ENCODE results near the gene DUSP7. TPM values are rescaled to one million over a fixed set of nuclear protein-coding genes. Genes with fewer than 3 reads are reported as not detected.

Gene DUSP7
- total RNA-seq, 1 experiment from 2014 or later: 16.6 TPM

GRCh38 chr3:52029535-52029934 lies 26.8 kb downstream of the DUSP7 start:
- Histone ChIP-seq H3K27ac (ENCODE audit: low read depth, low read length) (no peak overlapping the region), H3K4me1 (ENCODE audit: control insufficient read depth in 1 of 2, insufficient read depth in 2 of 2, low read length in 2 of 2) (peaks cover 4 to 15% of the 10 kb centered on the region in 2 experiments), H3K4me3 (replicated peaks in 1 of 2; ENCODE audit: low read depth in 1 of 2, low read length in 2 of 2) (no peak overlapping the region), H2AFZ (ENCODE audit: low read depth, low read length, poor library complexity, severe bottlenecking) (no peak overlapping the region), H3K9me2 (ENCODE audit: insufficient read depth) (no peaks in the 10 kb centered on the region), H3K79me2 (ENCODE audit: insufficient read depth, low read length) (no peaks in the 10 kb centered on the region), H3K4me2 (ENCODE audit: low read length) (no peak overlapping the region), H3K9ac (ENCODE audit: low read length) (no peak overlapping the region), H4K20me1 (ENCODE audit: insufficient read depth) (no peaks in the 10 kb centered on the region), H3K27me3 (ENCODE audit: insufficient read depth, low read length) (no peaks in the 10 kb centered on the region), H3K9me3 (ENCODE audit: control insufficient read depth in 1 of 2, insufficient read depth in 1 of 2, low read depth in 1 of 2, low read length in 2 of 2) (no peaks in the 10 kb centered on the region), H3K36me3 (ENCODE audit: control insufficient read depth in 1 of 2, insufficient read depth in 2 of 2, low read length in 2 of 2) (no peaks in the 10 kb centered on the region)
- CTCF ChIA-PET: interaction anchor here (2.8 kb wide), 1 partner anchor 23 kb away, joined by 7 read pairs; no protein-coding TSS in a partner anchor
- DNase-seq (ENCODE audit: low read depth, low spot score) (no peak), ATAC-seq (no peak)
- no peak for TF ChIP-seq POLR2A (IDR thresholded peaks at IDR 0.05; ENCODE audit: borderline replicate concordance, extremely low read depth, insufficient read depth, insufficient read length)
- TF ChIP-seq SRF (IDR thresholded peaks at IDR 0.05; ENCODE audit: low read depth): no peak
- no peak for TF ChIP-seq ATF3 (IDR thresholded peaks at IDR 0.05)
- no peak for TF ChIP-seq YY1 (IDR thresholded peaks at IDR 0.05; ENCODE audit: extremely low read depth, insufficient replicate concordance, low read depth, low read length)
- no peak for TF ChIP-seq ELF1 (IDR thresholded peaks at IDR 0.05; ENCODE audit: borderline replicate concordance, low read depth)
- no peak for TF ChIP-seq EZH2 (IDR thresholded peaks at IDR 0.05)
- TF ChIP-seq RAD21 (IDR thresholded peaks at IDR 0.05; ENCODE audit: low read depth): no peak
- TF ChIP-seq ZBTB33 (IDR thresholded peaks at IDR 0.05; ENCODE audit: extremely low read depth, insufficient replicate concordance, low read length): no peak
- TF ChIP-seq ZNF274 (IDR thresholded peaks at IDR 0.05; ENCODE audit: low read depth, low read length): no peak
- TF ChIP-seq SP1 (IDR thresholded peaks at IDR 0.05; ENCODE audit: low read depth): no peak
- TF ChIP-seq JUND (IDR thresholded peaks at IDR 0.05): no peak
- TF ChIP-seq CBX3 (IDR thresholded peaks at IDR 0.05; ENCODE audit: low read depth): no peak
- TF ChIP-seq POLR2AphosphoS5 (IDR thresholded peaks at IDR 0.05; ENCODE audit: low read depth, low read length): no peak
- TF ChIP-seq EZH2phosphoT487 (IDR thresholded peaks at IDR 0.05; ENCODE audit: borderline replicate concordance): no peak
- no peak for TF ChIP-seq MAX (IDR thresholded peaks at IDR 0.05)
- POLR2A ChIA-PET: no interaction called here
- RAD21 ChIA-PET (ENCODE audit: low non-redundant PET in 1 of 2, low total read pairs in 2 of 2, uncharacterized antibody in 2 of 2, unreplicated experiment in 2 of 2): no interaction called here
- no TSS peak for BruUV-seq (replicated peaks)
- intact Hi-C loops (cut with micrococcal nuclease): no loop called here

Measured in HCT116 (cell line).